Activated T-cell treated with anti-CD3 and anti-CD28 coated beads for 48 hours (primary cell): ENCODE results near the gene TMUB1.

Experiments
- DNase-seq: peaks from one replicate; pipeline ENCODE4 v3.0.0-alpha.2; 2020; ENCODE audit warnings: low read depth

The TMUB1 gene

DNA sequence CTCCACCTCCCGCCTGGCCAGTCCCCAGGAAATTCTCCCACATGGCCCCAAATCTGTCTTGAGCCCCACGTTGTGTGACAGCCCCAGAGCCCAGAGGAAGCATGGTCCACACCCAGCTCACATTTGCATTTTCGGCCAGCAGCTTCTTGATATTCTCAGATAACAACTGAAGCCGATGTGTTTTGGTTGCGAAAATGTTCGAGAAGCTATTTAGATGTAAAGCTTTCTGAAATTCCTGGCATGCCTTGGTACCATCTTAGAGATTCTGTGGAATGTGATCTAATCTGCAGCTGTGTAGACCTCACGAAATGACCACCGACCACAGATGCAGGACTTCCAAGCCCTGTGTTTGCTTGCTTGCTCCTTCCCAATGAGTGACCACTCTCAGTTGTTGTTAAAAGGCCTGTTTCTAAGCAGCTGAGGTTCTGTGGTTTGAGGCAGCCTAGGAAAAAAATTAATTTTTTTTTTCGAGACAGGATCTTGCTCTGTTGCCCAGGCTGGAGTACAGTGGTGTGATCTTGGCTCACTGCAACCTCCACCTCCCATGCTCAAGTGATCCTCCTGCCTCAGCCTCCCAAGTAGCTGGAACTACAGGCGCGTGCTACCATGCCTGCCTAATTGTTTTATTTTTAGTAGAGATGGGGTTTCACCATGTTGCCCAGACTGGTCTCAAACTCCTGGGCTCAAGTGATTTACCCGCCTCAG is 15.1 kb downstream of the TMUB1 start:
- no peak for DNase-seq

DNA sequence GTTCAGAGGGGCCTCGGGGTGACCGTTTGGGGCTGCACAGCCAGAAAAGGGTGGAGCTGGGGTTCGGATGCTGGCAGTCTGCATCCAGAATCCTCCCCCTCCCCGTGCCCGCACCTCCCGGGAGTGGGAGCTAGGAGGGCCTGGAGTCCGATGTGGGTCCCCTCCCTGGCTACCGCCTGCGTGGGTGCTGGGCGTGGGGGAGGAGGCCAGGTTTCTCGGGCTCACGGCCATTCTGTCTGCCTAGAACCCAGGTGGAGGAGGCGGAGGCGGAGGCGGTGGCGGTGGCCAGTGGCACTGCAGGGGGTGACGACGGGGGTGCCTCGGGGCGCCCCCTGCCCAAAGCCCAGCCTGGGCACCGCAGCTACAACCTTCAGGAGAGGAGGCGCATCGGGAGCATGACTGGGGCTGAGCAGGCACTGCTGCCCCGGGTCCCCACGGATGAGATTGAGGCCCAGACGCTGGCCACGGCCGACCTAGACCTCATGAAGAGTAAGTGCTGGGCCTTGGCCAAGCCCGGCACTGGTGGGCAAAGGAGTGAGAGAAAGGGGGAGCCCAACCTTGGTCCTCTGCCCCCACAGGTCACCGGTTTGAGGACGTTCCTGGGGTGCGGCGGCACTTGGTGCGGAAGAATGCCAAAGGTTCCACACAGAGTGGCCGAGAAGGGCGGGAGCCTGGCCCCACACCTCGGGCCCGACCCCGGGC is 16.9 kb downstream of the TMUB1 start:
- no peak for DNase-seq

- no peak for DNase-seq
These were observed 17.8 kb downstream of the TMUB1 start for GRCh38 chr7:151065516-151065915.

- DNase-seq: no peak
These were observed 18.3 kb downstream of the TMUB1 start for GRCh38 chr7:151064993-151065392.

DNA sequence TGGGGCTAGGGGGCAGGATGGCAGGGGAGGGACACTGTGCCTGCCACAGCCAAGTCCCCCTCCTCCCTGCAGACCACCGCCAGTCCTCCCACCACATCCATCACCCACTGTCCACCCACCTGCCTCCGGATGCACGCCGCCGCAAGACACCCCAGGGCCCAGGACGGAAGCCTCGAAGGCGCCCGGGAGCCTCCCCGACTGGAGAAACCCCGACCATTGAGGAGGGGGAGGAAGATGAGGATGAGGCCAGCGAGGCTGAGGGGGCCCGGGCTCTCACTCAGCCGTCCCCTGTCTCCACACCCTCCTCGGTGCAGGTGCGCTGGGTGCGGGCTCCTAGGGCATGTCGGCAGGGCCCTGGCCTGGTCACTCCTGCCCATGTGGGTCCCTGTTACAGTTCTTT is 18.8 kb downstream of the TMUB1 start:
- no peak for DNase-seq

GRCh38 chr7:151063212-151063561 is 20.1 kb downstream of the TMUB1 start:
- DNase-seq: no peak

GRCh38 chr7:151062399-151063211 is 20.7 kb downstream of the TMUB1 start:
- no peak for DNase-seq

DNA sequence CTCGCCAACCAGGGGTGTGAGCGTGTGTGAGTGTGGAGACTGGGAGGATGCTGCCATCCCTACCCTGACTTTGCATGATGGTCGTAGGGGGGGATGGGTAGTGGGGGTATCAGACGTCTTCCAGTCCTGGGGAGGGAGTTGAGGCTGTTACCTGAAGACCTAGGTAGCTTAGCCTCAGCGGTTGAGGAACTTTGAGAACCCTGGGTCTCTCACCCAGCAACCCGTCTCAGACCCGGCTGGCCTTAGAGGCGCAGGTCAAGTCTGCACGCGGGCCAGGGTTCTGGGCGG is 21.2 kb downstream of the TMUB1 start:
- DNase-seq: no peak

- no peak for DNase-seq
These were observed 21.8 kb downstream of the TMUB1 start for GRCh38 chr7:151061213-151062110.

DNA sequence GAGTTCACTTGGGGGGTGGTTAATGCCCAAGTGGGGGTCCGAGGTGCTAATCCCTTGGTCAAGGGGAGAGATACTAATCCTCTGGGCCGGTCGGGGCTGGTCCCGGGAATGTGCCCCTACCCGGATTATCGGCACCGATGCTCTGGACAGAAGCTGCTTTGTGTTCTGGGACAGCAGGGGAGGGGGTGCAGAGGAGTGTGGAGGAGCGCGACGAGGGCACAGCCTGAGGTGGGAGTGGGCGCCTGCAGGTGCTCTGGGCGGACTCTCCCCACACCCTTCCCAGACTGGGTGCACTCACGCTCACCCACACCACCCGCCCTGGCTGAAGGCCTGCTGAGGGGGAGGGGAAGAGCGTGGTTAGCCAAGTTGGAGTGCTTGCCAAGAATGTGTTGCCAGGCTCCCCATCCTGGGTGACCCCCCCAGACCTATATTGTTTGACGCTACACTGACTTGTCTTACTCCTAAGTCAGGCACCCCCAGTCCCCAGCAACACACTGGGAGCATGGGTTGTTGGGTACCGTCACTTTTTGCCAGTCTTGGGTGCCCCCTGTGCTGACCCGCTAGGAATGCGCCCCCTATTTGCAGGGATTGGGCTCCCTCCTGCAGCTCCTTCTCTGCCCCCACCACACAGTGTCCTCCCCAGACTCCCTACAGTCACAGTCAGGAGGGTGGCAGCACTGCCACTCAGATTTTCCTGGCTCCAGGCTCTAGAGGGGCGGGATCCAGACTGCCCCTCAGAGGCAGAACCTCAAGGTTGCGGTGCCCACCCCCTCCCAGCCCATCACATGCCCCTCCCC is 22.7 kb downstream of the TMUB1 start:
- DNase-seq: peak; percentile 15

DNA sequence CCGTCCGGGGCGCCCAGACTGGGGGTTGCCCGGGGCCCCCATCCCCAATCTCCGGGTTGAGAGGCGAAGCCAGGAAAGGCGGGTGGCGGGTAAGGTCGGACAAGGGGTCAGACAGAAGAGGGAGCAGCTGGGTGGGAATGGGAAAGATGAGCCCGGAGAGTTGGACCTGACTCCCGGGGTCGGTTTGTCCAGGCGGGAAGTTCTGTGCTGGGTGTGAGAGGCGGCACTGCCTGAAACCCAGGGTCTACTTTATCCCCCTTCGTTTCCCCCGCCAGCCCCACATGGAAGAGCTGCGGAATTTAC is 23.2 kb downstream of the TMUB1 start:
- DNase-seq: no peak

- DNase-seq: peak; percentile 64
These were observed 23.8 kb downstream of the TMUB1 start, which contains the start of gene SLC4A2 for GRCh38 chr7:151059367-151060112. SLC4A2 (plus strand) TSS chr7:151059589; CDS start chr7:151061988, 2,399 bp downstream.

DNA sequence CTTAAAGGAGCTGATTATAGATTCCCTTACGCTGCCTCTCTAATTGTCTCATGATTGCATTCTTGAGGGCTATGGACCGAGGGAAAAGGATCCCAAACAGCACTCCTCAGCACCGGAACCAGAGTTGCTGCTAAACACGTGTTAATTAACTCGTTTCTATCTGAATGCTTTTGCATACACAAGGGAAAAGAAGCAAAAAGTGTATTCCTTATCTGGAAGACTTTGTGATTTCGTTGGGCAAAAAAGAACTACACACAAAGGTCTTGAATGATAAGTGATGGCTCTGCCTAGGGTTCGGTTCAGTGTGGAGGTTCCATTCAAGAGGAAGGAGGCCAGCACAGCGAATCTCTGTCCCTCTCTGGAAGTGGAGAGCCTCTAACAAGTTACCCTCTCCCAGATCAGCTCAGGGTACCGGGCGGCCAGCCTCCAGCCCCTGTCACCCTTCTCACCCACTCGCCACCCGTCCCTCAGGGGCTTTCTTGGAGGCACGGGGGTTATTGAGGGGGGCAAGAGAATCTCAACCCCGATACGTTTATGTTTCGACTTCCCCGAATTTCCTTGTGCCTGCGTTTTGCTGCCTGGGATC is 24.4 kb downstream of the TMUB1 start:
- no peak for DNase-seq

- DNase-seq: peak; percentile 92
These were observed 25.1 kb downstream of the TMUB1 start for GRCh38 chr7:151057989-151058780.

- no peak for DNase-seq
These were observed 25.7 kb downstream of the TMUB1 start, which contains the start of gene CDK5 for GRCh38 chr7:151057506-151057988. CDK5 (minus strand) TSS chr7:151057897; CDS start chr7:151057848, 49 bp downstream.

- no peak for DNase-seq
These were observed 26.4 kb downstream of the TMUB1 start for GRCh38 chr7:151056666-151057505.

- no peak for DNase-seq
These were observed 27.0 kb downstream of the TMUB1 start for GRCh38 chr7:151056283-151056665.

GRCh38 chr7:151053751-151054150 is 29.5 kb downstream of the TMUB1 start:
- DNase-seq: no peak
